HEK293 (cell line): Measurements from ENCODE around the gene ACOX2.

Experiments used
- CTCF ChIA-PET: fragments of 350-600 bp; formaldehyde crosslinking; extraction: SDS; loops from one replicate; lab custom pipeline; 2021; ENCODE audit warnings: antibody characterized with exemption; lab: Yijun Ruan, JAX
- POLR2A ChIA-PET: fragments of 300-600 bp; formaldehyde crosslinking; extraction: SDS; loops from one replicate; lab custom pipeline; 2020; ENCODE audit warnings: antibody characterized with exemption, inconsistent platforms; lab: Yijun Ruan, JAX
- H3K27ac ChIP-seq: fragments of 200-500 bp; sonication (Bioruptor generic); 2 replicates; pipeline ENCODE4 v1.5.1; 2014; ENCODE audit warnings: low read depth, low read length, control low read depth, inconsistent platforms; ENCODE audit errors: extremely low read depth
- H3K36me3 ChIP-seq, 2 experiments: fragments of 200-500 bp in 1 of 2; sonication (Bioruptor generic) in 1 of 2; 1 replicate in 1 of 2; 2 replicates in 1 of 2; pipeline ENCODE4 v1.5.1; 2014 to 2017; ENCODE audit warnings: inconsistent platforms in 2 of 2, low read length in 2 of 2; ENCODE audit not compliant: control insufficient read depth in 2 of 2, insufficient read depth in 1 of 2
- H3K4me1 ChIP-seq: fragments of 200-500 bp; sonication (Bioruptor generic); 2 replicates; pipeline ENCODE4 v1.5.1; 2014; ENCODE audit warnings: mild to moderate bottlenecking, low read length, inconsistent platforms; ENCODE audit not compliant: control insufficient read depth, insufficient read depth
- H3K4me3 ChIP-seq: 2 replicates; pipeline ENCODE4 v1.5.1; 2011; ENCODE audit warnings: low read depth, mild to moderate bottlenecking, control low read depth, low read length, moderate library complexity
- H3K9me3 ChIP-seq: fragments of 200-500 bp; sonication (Bioruptor generic); 2 replicates; pipeline ENCODE4 v1.5.1; 2014; ENCODE audit warnings: low read depth, low read length, inconsistent platforms; ENCODE audit not compliant: control insufficient read depth, insufficient read depth
- KLF8 ChIP-seq: fragments of 450-650 bp; formaldehyde crosslinking; IDR thresholded peaks from 2 replicates; pipeline ENCODE4 v1.5.1; 2016; ENCODE audit warnings: missing biosample characterization, missing genetic modification characterization
- PRDM1 ChIP-seq: fragments of 450-650 bp; formaldehyde crosslinking; IDR thresholded peaks from 2 replicates; pipeline ENCODE4; 2016; ENCODE audit warnings: missing biosample characterization, missing genetic modification characterization
- PRDM10 ChIP-seq: fragments of 450-650 bp; formaldehyde crosslinking; IDR thresholded peaks from 2 replicates; pipeline ENCODE4 v1.5.1; 2016; ENCODE audit warnings: missing biosample characterization, missing genetic modification characterization
- SETDB1 ChIP-seq: IDR thresholded peaks from one replicate; pipeline ENCODE4 v1.6.1; 2017; ENCODE audit warnings: mild to moderate bottlenecking, low read length, moderate library complexity, mixed read lengths; ENCODE audit not compliant: insufficient read length
- SP3 ChIP-seq: fragments of 450-650 bp; formaldehyde crosslinking; IDR thresholded peaks from 2 replicates; pipeline ENCODE4 v1.5.1; 2016; ENCODE audit warnings: missing biosample characterization, missing genetic modification characterization
- ZBTB10 ChIP-seq: fragments of 450-650 bp; formaldehyde crosslinking; IDR thresholded peaks from 2 replicates; pipeline ENCODE4 v1.5.1; 2016; ENCODE audit warnings: missing biosample characterization, missing genetic modification characterization
- ZNF138 ChIP-seq: fragments of 450-650 bp; formaldehyde crosslinking; IDR thresholded peaks from 2 replicates; pipeline ENCODE4 v1.5.1; 2016; ENCODE audit warnings: missing biosample characterization, missing genetic modification characterization, borderline replicate concordance
- ZNF214 ChIP-seq: fragments of 450-650 bp; formaldehyde crosslinking; IDR thresholded peaks from 2 replicates; pipeline ENCODE4 v1.5.1; 2017; ENCODE audit warnings: missing biosample characterization, mild to moderate bottlenecking, missing genetic modification characterization, borderline replicate concordance
- ZNF280D ChIP-seq: fragments of 450-650 bp; formaldehyde crosslinking; IDR thresholded peaks from 2 replicates; pipeline ENCODE4 v1.5.1; 2016; ENCODE audit warnings: missing biosample characterization, missing genetic modification characterization
- ZNF433 ChIP-seq: fragments of 450-650 bp; formaldehyde crosslinking; IDR thresholded peaks from 2 replicates; pipeline ENCODE4 v1.5.1; 2016; ENCODE audit warnings: missing biosample characterization, missing genetic modification characterization, low read depth
- ZNF560 ChIP-seq: fragments of 450-650 bp; formaldehyde crosslinking; IDR thresholded peaks from 2 replicates; pipeline ENCODE4 v1.5.1; 2017; ENCODE audit warnings: missing biosample characterization, missing genetic modification characterization, borderline replicate concordance
- ZNF610 ChIP-seq: fragments of 450-650 bp; formaldehyde crosslinking; IDR thresholded peaks from 2 replicates; pipeline ENCODE4 v1.5.1; 2016; ENCODE audit warnings: missing biosample characterization, missing genetic modification characterization, borderline replicate concordance
- ZNF624 ChIP-seq: fragments of 450-650 bp; formaldehyde crosslinking; IDR thresholded peaks from 2 replicates; pipeline ENCODE4 v1.5.1; 2017; ENCODE audit warnings: missing biosample characterization, missing genetic modification characterization
- ZNF645 ChIP-seq: fragments of 450-650 bp; formaldehyde crosslinking; IDR thresholded peaks from 2 replicates; pipeline ENCODE4; 2016; ENCODE audit warnings: missing biosample characterization, missing genetic modification characterization
- ZNF658 ChIP-seq: fragments of 450-650 bp; formaldehyde crosslinking; IDR thresholded peaks from 2 replicates; pipeline ENCODE4; 2016; ENCODE audit warnings: missing biosample characterization, missing genetic modification characterization
- ZNF664 ChIP-seq: fragments of 450-650 bp; formaldehyde crosslinking; IDR thresholded peaks from 2 replicates; pipeline ENCODE4 v1.5.1; 2016; ENCODE audit warnings: missing biosample characterization, missing genetic modification characterization
- ZNF677 ChIP-seq: fragments of 450-650 bp; IDR thresholded peaks from 2 replicates; pipeline ENCODE4 v1.5.0; 2018; ENCODE audit warnings: missing biosample characterization, mild to moderate bottlenecking, missing genetic modification characterization, moderate library complexity
- TF ChIP-seq, protein P1 (sequence below): fragments of 450-650 bp; formaldehyde crosslinking; IDR thresholded peaks from 2 replicates; pipeline ENCODE4 v1.5.1; 2016; ENCODE audit warnings: missing biosample characterization, missing genetic modification characterization, borderline replicate concordance
- TF ChIP-seq, protein P2 (sequence below): fragments of 450-650 bp; formaldehyde crosslinking; IDR thresholded peaks from 2 replicates; pipeline ENCODE4 v1.5.1; 2017; ENCODE audit warnings: missing biosample characterization, missing genetic modification characterization
- TF ChIP-seq, protein P3 (sequence below): IDR thresholded peaks from 2 replicates; pipeline ENCODE4 v1.6.1; 2011; ENCODE audit warnings: mild to moderate bottlenecking, low read depth, low read length, borderline replicate concordance

Gene ACOX2

DNA sequence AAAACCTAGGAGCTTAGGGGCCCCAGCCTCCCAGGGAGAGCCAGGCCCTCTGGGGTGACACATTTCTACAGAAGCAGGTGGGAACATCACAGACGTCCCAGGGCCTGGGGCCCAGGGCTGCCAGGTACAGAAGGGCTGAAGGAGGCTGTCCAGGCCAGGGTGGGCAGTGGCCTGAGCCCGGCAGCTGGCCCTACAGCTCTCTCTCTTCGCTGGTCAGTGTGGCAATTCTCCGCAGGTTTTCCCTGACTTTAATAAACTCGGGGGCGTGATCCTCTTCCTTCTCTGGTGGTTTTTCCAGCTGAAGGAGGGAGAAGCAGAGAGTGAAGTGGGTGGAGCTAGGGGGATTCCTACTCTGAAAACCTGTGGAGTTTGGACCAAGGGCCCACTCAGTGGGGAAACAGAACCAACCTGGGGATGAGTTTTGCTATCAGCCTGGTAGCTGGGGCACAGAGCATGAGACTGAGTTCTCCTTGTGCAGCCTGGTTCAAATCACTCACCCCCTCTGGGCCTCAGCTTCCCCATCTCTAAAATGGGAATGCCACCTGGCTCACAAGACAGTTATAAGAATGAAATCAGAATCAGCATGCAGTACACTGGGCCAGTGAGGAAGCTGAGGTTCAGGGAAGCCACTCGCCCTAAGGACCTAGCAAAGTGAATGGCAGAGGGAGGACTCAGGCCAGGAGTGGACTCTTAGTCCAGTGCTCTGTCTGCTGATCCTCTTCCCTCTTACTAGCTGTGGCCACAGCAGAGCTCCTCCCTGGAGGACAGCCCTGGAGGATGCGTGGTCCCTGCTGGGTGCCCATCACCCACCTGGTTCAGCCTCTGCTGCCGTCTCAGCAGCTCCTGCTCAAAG, 29.6 kb upstream of the ACOX2 start:
- no peaks in the 10 kb centered on the region for H3K9me3 ChIP-seq
- POLR2A ChIA-PET: no interaction called here
- CTCF ChIA-PET: interaction anchor here (0.7 to 9.7 kb wide), 3 partner anchors 50 to 74 kb away, joined by 3 to 159 read pairs (median 4); no protein-coding TSS in a partner anchor

More for the DNA sequence above, 29.6 kb upstream of the ACOX2 start:
- Histone ChIP-seq H3K36me3 (no peaks in the 10 kb centered on the region), H3K27ac (no peak overlapping the region), H3K4me1 (no peaks in the 10 kb centered on the region), H3K4me3 (no peak overlapping the region)
- TF ChIP-seq SETDB1 (no peak), ZNF658 (tag by site-specific recombination) (no peak), ZNF214 (tag by site-specific recombination) (no peak), ZNF560 (tag by site-specific recombination) (no peak), KLF8 (tag by site-specific recombination) (no peak), ZNF624 (tag by site-specific recombination) (no peak), PRDM10 (tag by site-specific recombination) (no peak), SP3 (tag by site-specific recombination) (no peak), ZNF280D (tag by site-specific recombination) (no peak), ZNF677 (no peak), ZNF433 (tag by site-specific recombination) (no peak), PRDM1 (tag by site-specific recombination) (no peak), ZNF664 (tag by site-specific recombination) (no peak), ZNF138 (tag by site-specific recombination) (no peak), ZNF610 (no peak), ZNF645 (tag by site-specific recombination) (no peak), ZBTB10 (tag by site-specific recombination) (no peak)
- TF ChIP-seq, protein P1, sequence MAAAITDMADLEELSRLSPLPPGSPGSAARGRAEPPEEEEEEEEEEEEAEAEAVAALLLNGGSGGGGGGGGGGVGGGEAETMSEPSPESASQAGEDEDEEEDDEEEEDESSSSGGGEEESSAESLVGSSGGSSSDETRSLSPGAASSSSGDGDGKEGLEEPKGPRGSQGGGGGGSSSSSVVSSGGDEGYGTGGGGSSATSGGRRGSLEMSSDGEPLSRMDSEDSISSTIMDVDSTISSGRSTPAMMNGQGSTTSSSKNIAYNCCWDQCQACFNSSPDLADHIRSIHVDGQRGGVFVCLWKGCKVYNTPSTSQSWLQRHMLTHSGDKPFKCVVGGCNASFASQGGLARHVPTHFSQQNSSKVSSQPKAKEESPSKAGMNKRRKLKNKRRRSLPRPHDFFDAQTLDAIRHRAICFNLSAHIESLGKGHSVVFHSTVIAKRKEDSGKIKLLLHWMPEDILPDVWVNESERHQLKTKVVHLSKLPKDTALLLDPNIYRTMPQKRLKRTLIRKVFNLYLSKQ (tag by site-specific recombination): no peak
- TF ChIP-seq, protein P2, sequence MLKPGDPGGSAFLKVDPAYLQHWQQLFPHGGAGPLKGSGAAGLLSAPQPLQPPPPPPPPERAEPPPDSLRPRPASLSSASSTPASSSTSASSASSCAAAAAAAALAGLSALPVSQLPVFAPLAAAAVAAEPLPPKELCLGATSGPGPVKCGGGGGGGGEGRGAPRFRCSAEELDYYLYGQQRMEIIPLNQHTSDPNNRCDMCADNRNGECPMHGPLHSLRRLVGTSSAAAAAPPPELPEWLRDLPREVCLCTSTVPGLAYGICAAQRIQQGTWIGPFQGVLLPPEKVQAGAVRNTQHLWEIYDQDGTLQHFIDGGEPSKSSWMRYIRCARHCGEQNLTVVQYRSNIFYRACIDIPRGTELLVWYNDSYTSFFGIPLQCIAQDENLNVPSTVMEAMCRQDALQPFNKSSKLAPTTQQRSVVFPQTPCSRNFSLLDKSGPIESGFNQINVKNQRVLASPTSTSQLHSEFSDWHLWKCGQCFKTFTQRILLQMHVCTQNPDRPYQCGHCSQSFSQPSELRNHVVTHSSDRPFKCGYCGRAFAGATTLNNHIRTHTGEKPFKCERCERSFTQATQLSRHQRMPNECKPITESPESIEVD: no peak
- TF ChIP-seq, protein P3, sequence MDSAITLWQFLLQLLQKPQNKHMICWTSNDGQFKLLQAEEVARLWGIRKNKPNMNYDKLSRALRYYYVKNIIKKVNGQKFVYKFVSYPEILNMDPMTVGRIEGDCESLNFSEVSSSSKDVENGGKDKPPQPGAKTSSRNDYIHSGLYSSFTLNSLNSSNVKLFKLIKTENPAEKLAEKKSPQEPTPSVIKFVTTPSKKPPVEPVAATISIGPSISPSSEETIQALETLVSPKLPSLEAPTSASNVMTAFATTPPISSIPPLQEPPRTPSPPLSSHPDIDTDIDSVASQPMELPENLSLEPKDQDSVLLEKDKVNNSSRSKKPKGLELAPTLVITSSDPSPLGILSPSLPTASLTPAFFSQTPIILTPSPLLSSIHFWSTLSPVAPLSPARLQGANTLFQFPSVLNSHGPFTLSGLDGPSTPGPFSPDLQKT: no peak
- TF ChIP-seq, all 188 proteins: peak for 0
